ENCODE results near the gene RBM8A.

Gene RBM8A

DNA sequence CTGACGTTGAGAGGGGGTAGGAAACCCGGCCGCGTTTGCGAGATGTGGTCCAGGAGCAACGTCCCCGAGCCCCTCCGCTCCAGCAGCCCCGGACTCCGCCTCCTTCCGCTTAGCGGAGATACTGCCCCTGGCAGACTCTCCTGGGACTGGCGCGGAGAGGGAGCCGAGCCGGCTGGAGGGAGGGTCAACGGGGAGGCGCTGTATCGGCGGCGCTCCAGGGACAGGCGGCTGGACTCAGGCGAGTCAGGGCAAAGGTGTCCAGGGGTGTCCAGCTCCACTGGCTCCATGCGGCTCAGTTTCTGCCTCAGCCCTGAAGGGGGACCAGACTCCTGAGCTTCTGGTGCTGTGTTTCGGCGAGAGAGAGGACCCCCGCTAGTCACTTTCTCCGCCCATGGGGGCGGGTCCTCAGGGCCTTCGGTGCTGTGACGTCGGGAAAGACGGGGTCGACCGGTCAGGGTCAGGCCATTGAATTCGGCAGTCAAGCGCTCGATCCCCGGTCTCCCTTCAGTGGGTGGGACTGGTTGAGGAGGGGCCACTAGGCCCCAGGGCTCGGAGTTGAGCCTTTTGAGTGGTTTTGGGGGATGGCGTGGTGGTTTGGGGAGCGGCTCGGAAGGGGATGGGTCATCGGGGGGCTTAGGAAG, 33.3 kb upstream of the RBM8A start (continued):
- TF ChIP-seq ZNF837 (tag by site-specific recombination; IDR thresholded peaks at IDR 0.05) (no peak), PRDM6 (tag by site-specific recombination; IDR thresholded peaks at IDR 0.05) (no peak), ZNF202 (tag by site-specific recombination; IDR thresholded peaks at IDR 0.05; ENCODE audit: borderline replicate concordance) (no peak), ZNF610 (tag by site-specific recombination; IDR thresholded peaks at IDR 0.05; ENCODE audit: borderline replicate concordance) (no peak; the same call in 1 of the 2 replicates), MEIS1 (CRISPR knock-in tag; IDR thresholded peaks at IDR 0.05; ENCODE audit: borderline replicate concordance) (no peak), ZNF280C (tag by site-specific recombination; IDR thresholded peaks at IDR 0.05) (no peak), ZNF529 (tag by site-specific recombination; IDR thresholded peaks at IDR 0.05; ENCODE audit: insufficient replicate concordance) (no peak), TSHZ1 (tag by site-specific recombination; IDR thresholded peaks at IDR 0.05; ENCODE audit: borderline replicate concordance) (no peak), ZNF138 (tag by site-specific recombination; IDR thresholded peaks at IDR 0.05; ENCODE audit: borderline replicate concordance) (no peak), ZNF311 (tag by site-specific recombination; IDR thresholded peaks at IDR 0.05; ENCODE audit: borderline replicate concordance) (no peak), ZNF350 (tag by site-specific recombination; IDR thresholded peaks at IDR 0.05) (no peak), ZNF366 (tag by site-specific recombination; conservative IDR thresholded peaks at IDR 0.05) (no peak), ZFP41 (tag by site-specific recombination; IDR thresholded peaks at IDR 0.05; ENCODE audit: borderline replicate concordance) (no peak), ZNF391 (tag by site-specific recombination; IDR thresholded peaks at IDR 0.05; ENCODE audit: borderline replicate concordance, low read depth) (peak; percentile 35; the same call in 1 of the 2 replicates), ZNF433 (tag by site-specific recombination; IDR thresholded peaks at IDR 0.05; ENCODE audit: low read depth) (no peak), KLF17 (tag by site-specific recombination; IDR thresholded peaks at IDR 0.05) (peak; percentile 57; the same call in 1 of the 2 replicates), ZNF2 (tag by site-specific recombination; IDR thresholded peaks at IDR 0.05) (0 out of 2 replicates have a peak, but pooled peaks have one; percentile 47), ZNF341 (tag by site-specific recombination; IDR thresholded peaks at IDR 0.05; ENCODE audit: low read depth) (peak; percentile 95), ZNF654 (tag by site-specific recombination; IDR thresholded peaks at IDR 0.05; ENCODE audit: low read depth) (no peak), KLF1 (tag by site-specific recombination; IDR thresholded peaks at IDR 0.05) (peak; percentile 53; the same call in 1 of the 2 replicates), HOXA7 (CRISPR knock-in tag; IDR thresholded peaks at IDR 0.05; ENCODE audit: borderline replicate concordance) (no peak), PRDM4 (tag by site-specific recombination; IDR thresholded peaks at IDR 0.05) (no peak; the same call in 1 of the 2 replicates), ZNF248 (tag by site-specific recombination; IDR thresholded peaks at IDR 0.05) (no peak), ZNF23 (tag by site-specific recombination; IDR thresholded peaks at IDR 0.05; ENCODE audit: borderline replicate concordance) (no peak)
- TF ChIP-seq, protein P1, sequence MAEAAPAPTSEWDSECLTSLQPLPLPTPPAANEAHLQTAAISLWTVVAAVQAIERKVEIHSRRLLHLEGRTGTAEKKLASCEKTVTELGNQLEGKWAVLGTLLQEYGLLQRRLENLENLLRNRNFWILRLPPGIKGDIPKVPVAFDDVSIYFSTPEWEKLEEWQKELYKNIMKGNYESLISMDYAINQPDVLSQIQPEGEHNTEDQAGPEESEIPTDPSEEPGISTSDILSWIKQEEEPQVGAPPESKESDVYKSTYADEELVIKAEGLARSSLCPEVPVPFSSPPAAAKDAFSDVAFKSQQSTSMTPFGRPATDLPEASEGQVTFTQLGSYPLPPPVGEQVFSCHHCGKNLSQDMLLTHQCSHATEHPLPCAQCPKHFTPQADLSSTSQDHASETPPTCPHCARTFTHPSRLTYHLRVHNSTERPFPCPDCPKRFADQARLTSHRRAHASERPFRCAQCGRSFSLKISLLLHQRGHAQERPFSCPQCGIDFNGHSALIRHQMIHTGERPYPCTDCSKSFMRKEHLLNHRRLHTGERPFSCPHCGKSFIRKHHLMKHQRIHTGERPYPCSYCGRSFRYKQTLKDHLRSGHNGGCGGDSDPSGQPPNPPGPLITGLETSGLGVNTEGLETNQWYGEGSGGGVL (tag by site-specific recombination; IDR thresholded peaks at IDR 0.05) = peak; percentile 71
